LNCAP (cell line): ENCODE results near the gene SUMO3.

Experiments used
- TF ChIP-seq, protein P1 (sequence below): fragments of 450-650 bp; IDR thresholded peaks from 2 replicates; pipeline ENCODE4 v1.5.1; 2017; ENCODE audit warnings: mild to moderate bottlenecking

SUMO3 gene

GRCh38 chr21:44766014-44766817 is 51.6 kb downstream of the SUMO3 start:
- TF ChIP-seq, protein P1, sequence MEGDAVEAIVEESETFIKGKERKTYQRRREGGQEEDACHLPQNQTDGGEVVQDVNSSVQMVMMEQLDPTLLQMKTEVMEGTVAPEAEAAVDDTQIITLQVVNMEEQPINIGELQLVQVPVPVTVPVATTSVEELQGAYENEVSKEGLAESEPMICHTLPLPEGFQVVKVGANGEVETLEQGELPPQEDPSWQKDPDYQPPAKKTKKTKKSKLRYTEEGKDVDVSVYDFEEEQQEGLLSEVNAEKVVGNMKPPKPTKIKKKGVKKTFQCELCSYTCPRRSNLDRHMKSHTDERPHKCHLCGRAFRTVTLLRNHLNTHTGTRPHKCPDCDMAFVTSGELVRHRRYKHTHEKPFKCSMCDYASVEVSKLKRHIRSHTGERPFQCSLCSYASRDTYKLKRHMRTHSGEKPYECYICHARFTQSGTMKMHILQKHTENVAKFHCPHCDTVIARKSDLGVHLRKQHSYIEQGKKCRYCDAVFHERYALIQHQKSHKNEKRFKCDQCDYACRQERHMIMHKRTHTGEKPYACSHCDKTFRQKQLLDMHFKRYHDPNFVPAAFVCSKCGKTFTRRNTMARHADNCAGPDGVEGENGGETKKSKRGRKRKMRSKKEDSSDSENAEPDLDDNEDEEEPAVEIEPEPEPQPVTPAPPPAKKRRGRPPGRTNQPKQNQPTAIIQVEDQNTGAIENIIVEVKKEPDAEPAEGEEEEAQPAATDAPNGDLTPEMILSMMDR = no peak

DNA sequence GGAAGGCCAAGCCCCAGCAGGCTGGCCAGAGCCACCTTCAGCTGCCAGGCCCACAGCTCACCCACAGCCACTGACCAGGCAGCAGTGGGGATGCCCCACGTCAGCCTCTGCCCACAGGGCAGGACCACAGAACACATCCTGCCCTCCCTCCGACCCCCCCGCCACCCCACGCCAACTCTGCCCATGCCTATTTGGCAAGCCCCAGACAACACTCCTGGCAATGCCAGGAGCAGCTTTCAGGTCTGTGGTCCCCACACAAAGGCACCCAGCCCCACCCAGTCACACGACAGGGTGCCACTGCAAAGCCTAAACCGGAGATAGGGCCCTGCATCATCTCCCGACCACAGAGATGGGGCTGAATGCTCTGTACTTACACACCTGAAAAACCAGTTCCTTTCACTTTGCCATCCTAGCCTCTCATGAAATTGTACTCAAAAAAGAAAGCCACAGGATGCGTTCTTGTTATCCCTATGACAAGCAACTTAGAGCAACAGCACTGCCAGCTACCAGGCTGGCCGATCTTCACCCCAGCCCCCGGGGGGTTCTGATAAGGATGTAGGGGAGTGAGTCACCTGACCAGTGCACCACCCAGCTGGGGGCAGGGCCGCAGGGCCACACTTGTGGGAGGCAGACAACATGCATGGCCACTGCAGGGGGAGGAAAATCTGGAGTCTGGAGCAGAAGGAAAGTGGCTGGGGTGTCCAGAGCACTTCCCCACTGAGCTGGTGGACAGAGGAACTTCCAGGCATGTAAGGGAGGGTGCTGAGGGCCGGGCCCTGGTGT is 52.4 kb downstream of the SUMO3 start:
- TF ChIP-seq, protein P1 = no peak

- TF ChIP-seq, protein P1 = no peak
Observed at GRCh38 chr21:44764319-44765230, 53.3 kb downstream of the SUMO3 start.

DNA sequence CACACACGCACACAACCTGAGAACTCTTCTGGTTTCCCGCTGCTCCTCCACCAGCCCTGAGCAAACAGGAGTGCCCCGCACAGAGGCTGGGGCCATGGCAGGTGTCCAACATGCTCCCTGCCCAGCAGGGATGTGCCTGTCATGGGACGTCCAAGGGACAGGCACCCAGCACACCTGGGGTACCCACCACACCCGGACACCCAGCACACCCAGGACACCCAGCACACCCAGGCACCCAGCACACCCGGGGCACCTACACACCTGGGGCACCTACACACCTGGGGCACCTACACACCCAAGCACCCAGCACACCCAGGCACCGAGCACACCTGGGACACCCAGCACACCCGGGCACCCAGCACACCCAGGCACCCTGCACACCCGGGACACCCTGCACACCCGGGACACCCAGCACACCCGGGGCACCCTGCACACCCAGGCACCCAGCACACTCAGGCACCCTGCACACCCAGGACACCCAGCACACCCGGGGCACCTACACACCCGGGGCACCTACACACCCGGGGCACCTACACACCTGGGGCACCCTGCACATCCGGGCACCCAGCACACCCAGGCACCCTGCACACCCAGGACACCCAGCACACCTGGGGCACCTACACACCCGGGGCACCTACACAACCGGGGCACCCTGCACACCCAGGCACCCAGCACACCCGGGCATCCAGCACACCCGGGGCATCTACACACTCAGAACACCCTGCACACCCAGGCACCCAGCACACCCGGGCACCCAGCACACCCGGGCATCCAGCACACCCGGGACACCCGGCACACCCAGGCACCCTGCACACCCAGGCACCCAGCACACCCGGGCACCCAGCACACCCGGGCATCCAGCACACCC is 54.2 kb downstream of the SUMO3 start:
- TF ChIP-seq, protein P1 = no peak

DNA sequence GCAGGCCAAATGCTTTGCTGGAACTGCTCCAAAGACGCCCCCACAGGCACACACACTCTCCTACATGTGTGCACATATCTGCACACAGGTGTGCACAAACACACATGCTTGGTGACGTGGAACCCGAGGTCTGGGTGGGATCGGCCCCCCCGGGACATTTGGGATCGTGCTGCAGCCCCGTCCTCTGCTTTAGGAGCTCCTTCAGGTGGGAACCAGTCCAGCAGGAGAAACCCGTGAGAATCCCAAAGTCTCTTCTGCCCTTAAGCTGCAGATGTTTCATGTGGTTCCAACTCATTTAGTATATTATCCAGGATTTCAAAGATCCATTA is 54.8 kb downstream of the SUMO3 start:
- TF ChIP-seq, protein P1 = no peak

GRCh38 chr21:44762221-44763049 is 55.4 kb downstream of the SUMO3 start:
- TF ChIP-seq, protein P1 = no peak
